COR-L47 (cell line): ENCODE measurements around the gene APOOL.
"Not testable (repeated sequence)": the region's sequence is repeated elsewhere in the genome, so short reads cannot be mapped to it uniquely, and the experiment has no call there.

ENCODE experiments used
- DNase-seq: peaks from one replicate; lab custom pipeline; 2025; lab: John Stamatoyannopoulos, UW

APOOL gene, protein sequence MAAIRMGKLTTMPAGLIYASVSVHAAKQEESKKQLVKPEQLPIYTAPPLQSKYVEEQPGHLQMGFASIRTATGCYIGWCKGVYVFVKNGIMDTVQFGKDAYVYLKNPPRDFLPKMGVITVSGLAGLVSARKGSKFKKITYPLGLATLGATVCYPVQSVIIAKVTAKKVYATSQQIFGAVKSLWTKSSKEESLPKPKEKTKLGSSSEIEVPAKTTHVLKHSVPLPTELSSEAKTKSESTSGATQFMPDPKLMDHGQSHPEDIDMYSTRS

DNA sequence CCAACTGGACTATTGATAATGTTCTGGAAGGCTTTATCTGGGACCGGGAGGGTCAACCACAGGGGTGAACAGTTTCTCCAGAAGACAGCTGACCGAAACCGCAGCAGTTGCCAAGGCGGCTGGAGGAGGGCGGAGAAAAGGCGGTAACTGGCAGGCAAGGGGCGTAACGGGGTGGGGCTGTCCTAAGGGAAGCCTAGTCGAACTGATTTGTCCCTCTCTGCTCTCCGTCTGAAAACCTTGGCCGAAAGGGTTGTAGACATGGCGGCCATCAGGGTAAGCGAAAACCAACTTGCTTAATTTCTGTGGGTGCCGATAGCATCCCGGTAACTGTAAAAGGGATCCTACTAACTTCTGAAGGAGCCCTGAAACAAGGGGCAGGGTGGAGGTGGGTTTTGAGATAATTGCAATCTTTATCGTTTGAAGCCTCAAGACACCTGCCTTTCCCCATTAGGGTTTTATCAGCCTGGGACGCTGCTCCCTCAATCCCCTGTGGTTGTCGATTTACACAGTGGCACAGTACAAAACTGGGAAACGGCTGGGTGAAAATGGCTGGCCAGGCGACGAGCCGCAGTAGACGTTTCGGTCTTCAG is at the start of gene APOOL:
APOOL (plus strand) TSS at position 223 of the 590 bp plus-strand sequence; CDS start at position 259, 36 bp downstream.
- peak; percentile 73 for DNase-seq

DNA sequence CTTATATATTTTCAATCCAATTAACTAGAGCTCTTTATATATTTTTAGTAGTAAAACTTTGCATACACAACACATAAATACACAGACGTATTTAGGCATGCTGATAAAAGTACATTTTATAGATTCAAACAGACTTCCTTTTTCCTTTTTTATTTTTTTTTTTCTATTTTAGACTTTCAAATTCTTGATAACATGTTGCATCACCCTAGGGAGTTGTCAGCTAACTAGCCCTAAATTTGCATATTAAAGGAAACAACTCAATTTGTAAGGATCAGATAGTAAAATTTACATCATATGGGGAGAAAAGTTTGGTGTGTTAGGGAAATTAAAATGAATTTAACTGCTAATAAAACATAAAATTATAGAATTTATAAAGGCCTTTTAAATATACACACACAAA is 47.4 kb upstream of the APOOL start:
- no peak for DNase-seq

DNA sequence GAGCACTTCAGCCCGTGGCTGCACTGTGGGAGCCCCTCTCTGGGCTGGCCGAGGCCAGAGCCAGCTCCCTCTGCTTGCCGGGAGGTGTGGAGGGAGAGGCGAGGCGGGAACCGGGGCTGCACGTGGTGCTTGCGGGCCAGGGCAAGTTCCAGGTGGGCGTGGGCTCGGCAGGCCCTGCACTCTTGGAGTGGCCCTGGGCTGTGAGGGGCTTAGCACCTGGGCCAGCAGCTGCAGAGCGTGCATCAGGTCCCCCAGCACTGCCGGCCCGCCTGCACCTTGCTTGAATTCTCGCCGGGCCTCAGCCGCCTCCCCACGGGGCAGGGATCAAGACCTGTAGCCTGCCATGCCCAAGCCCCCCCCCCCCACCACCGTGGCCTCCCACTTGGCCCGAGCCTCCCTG is 28.9 kb upstream of the APOOL start:
- no peak for DNase-seq

DNA sequence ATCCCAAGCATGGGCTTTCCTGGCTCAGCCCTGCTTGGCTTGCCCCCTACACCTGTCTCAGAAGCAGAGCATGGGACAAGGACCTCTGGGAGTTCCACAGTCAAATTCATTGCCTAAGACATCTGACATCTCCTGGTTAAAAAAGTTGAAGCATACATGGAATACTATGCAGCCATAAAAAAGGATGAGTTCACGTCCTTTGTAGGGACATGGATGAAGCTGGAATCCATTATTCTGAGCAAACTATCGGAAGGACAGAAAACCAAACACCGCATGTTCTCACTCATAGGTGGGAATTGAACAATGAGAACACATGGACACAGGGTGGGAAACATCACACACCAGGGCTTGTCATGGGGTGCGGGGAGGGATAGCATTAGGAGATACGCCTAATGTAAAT is 11.9 kb upstream of the APOOL start:
- not testable (repeated sequence) for DNase-seq

DNA sequence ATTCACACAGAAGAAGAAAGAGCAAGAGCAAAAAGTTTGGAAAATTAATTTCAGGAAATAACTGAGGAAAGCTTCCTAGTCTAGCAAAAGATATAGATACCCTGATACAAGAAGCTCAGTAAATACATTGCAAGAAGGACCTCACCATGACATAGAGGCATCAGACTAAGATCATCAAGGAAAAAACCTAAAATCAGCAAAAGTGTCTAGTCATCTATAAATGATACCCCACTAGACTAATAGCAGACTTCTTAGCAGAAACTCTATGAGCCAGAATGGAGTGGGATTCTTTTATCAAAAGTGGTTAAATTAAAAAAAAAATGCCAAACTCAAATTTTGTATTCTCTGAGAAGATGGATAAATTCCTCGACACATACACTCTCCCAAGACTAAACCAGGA is 10.5 kb upstream of the APOOL start:
- no peak for DNase-seq

DNA sequence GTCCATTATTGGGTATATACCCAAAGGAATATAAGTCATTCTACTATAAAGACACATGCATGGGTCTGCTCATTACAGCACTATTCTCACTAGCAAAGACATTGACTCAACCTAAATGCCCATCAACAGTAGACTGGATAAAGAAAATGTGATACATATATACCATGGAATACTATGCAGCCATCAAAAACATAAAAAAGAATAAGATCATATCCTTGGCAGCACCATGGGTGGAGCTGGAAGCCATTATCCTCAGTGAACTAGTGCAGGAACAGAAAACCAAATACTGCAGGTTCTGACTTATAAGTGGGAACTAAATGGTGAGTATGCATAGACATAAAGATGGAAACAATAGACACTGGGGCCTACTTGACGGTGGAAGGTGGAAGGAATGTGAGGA is 2.3 kb upstream of the APOOL start:
- DNase-seq: no peak

DNA sequence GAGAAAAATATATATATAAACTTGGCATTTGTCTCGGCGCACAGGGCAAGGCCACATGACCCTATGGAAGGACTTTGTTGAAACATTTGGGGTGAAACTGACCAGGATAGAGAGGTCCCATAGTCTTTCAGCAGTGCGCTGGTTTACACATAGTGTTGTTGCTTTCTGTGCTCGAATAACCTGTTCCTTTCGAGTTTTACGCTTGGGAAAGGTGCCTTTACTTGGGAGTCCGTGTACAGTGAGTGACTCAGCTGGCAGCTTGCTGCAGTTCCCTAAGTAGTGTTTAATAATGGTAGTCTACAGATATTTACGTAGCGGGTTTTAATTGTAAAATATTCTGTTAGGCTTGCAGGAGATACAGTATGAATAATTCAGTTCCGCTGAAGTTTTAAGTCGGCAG is 578 bp downstream of the APOOL start:
- DNase-seq: no peak

DNA sequence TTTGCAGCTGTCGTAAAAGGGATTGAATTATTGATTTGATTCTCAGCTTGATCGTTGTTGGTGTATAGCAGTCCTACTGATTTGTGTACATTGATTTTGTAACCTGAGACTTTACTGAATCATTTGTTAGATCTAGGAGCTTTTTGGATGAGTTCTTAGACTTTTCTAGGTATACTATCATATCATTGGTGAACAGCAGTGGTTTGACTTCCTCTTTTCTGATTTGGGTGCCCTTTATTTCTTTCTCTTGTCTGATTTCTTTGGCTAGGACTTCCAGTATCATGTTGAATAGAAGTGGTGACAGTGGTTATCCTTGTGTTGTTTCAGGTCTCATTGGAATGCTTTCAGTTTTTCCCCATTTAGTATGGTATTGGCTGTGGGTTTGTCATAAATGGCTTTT is 8.4 kb downstream of the APOOL start:
- no peak for DNase-seq

DNA sequence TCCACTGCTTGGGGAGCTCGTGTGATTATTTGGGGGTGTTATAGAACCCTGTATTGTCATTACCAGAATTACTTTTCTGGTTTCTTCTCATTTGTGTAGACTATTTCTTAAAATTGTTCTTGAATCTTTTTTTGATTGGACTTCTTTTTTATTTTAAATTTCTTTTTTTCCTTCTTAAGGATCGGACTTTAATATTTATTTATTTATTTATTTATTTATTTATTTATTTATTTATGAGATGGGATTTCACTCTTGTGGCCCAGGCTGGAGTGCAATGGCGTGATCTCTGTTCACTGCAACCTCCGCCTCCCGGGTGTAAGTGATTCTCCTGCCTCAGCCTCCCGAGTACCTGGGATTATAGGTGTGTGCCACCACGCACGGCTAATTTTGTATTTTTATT is 11.7 kb downstream of the APOOL start:
- not testable (repeated sequence) for DNase-seq

DNA sequence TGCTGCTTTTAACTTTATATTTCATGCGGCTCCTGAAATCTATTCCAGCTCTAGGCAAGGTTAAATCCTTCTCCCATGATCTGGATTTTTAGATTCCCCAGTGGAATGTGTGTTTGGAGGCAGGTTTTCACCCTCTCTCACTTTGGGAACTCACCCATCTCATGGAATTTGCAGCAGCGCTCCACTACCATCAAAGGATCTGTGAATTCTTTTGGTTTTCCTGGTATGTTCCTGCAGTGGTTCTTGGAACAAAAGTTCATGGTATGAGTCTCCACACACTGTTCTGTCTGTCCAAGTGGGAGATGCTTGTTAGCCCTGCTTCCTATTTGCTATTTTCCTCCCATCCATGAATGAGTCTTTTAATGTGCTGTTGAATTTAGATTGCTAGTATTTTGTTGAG is 14.0 kb downstream of the APOOL start:
- no peak for DNase-seq

DNA sequence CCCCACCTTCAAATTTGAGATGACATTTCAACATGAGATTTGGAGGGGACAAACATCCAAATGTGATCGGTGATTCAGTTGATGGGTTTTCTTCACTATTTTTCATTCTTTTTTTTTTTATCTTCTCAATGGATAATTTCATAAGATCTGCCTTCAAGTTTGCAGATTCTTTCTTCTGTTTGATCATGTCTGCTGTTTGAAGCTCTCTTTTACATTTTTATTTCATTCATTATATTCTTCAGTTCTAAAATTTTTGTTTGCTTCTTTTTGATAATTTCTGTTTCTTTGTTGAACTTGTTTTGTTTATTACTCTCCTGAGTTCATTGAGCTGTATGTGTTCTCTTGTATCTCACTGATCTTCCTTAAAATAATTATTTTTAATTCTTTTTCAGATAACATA is 14.8 kb downstream of the APOOL start:
- no peak for DNase-seq

DNA sequence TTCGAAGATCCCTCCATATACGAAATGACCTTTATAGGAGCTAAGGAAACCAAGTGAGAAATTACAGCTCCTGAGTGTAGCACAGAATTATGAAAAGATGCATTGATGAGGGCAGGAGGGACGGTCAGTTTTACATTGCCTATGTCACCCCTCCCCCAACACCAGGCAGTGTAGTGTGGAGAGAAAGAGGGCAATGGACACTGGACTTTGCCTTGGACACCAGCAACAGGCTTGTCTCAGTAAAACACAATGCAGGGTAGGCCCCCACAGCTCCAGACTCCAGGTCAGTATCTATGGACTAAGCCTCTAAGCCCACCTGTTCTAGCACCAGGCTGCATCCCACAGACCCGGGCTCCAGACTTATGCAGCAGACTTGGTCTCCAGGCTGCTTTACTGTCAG is 16.5 kb downstream of the APOOL start:
- DNase-seq: no peak

DNA sequence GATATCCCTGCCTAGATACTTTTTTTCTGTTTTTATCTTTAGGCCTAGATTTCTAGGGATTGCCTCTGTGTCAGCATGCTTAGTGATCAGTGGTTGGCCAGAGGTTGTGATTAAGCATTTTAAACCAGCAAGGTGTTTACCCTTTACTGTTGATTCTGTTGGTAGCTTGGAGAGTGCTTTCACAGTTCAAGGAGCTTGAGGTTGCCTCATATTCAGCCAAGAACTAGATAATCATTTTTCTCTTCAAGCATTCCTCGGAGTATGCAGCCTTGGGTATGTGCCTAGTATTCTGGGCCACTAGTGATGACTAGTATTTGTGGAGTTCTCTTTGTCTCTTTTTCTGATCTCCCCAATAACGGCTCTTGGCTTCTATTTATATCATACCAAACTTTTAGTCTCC is 20.4 kb downstream of the APOOL start:
- DNase-seq: no peak

DNA sequence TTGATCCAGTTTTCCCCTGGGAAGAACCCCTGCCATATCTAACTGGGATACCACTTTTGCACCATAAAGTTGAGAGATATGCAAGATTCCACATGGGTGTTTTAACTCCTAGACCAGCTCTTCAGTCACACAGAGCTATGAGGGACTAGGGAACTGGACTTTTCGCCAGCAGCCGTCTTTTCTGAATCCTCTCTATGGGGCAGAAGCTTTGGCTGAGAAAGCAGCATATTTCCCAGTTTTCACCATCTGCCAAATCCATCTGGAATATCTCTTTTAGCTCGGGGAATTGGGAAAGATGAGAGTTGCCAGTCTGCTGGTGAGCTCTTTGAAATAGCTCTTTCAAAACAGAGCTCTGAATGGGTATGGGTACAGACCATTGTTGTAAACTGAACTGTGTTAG is 20.9 kb downstream of the APOOL start:
- no peak for DNase-seq

DNA sequence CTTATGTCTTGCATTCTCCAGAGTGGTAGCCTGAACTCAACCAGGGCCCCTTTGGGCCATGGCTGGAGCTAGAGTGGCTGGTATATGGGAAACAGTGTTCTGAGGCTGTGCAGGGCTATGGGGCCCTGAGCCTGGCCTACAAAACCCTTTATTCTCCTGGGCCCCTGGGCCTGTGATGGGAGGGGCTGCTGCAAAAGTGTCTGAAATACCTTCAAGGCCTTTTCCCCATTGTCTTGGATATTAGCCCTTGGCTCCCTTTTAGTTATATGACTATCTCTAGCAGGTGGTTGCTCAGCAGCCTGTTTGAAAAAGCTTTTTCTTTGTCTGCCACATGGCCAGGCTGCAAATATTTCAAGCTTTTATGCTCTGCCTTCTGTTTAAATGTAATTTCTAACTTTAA is 22.5 kb downstream of the APOOL start:
- no peak for DNase-seq

DNA sequence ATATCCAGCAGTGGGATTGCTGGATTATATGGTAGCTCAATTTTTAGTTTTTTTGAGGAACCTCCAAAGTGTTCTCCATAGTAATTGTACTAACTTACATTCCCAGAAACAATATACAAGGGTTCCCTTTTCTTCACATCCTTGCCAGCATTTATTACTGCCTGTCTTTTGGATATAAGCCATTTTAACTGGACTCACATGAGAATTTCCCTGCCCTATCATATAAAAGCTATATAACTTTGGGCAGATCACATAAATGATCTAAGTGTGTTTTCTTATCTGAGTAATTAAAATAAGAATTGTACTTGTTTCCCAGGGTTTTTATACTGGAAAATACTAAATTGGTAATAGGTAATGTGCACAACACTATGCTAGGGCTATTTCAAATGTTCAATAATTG is 25.4 kb downstream of the APOOL start:
- DNase-seq: no peak

DNA sequence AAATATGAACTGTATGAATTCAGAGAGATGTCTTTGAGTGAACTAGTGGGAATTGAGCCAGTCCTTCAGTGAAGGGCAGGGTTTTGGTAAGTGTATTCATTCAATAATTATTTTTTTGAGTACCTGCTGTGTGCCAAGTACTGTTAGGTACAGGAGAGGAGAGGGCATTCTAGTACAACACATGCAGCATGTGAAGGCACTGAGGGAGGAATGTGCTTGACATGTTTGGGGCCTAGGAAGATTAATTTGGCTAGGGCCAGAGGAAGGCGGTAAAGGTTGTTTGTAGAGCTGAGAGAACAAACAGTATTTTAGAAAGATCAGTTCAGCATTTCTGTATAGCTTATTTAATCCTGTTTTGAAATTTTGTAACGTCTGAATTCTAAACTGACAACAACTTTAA is 27.8 kb downstream of the APOOL start:
- no peak for DNase-seq

DNA sequence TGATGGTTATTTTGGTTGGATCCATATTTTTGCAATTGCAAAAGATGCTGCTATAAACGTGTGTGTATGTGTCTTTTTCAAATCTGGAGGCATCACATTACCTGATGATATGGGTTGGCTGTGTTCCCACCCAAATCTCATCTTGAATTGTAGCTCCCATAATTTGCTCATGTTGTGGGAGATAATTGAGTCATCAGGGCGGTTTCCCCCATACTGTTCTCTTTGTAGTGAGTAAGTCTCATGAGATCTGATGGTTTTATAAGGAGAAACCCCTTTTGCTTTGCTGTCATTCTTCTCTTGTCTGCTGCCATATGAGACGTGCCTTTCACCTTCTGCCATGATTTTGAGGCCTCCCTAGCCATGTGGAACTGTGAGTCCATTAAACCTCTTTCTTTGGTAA is 33.4 kb downstream of the APOOL start:
- no peak for DNase-seq

DNA sequence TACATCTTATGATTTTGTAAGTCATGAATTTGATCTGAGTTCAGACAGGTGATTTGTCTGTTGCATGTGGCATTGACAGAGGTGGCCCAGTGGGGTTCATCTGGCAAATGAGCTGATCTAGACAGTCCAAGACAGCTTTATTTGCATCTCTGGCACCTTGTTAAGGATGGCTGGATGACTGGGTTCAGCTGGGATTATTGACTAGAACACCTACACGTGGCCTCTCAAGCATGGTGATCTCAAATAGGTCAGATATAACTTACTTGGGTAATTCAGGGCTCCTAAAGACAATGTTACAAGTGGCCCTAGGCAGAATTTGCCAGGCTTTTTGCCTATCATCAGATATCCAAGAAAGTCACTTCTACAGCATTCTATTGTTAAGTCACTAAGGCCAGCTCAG is 48.0 kb downstream of the APOOL start:
- DNase-seq: no peak

DNA sequence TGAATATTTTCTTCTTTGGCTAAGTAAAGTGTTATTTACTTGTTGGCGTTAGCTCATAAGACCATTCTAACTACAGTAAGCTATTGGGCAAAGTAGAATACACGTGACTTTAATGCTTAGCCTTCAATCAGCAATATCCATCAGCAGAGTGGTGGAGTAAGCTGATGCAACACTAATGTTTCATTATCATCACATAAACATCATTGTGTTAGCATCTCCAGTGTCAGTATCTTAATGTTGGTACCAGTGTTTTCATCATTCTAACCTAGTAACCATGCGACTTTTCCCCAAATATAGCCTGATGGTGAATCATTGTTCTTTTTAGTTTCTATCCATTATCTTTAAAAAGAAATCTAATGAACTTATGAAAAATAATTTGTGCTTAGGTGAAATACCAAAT is 48.5 kb downstream of the APOOL start:
- DNase-seq: no peak

DNA sequence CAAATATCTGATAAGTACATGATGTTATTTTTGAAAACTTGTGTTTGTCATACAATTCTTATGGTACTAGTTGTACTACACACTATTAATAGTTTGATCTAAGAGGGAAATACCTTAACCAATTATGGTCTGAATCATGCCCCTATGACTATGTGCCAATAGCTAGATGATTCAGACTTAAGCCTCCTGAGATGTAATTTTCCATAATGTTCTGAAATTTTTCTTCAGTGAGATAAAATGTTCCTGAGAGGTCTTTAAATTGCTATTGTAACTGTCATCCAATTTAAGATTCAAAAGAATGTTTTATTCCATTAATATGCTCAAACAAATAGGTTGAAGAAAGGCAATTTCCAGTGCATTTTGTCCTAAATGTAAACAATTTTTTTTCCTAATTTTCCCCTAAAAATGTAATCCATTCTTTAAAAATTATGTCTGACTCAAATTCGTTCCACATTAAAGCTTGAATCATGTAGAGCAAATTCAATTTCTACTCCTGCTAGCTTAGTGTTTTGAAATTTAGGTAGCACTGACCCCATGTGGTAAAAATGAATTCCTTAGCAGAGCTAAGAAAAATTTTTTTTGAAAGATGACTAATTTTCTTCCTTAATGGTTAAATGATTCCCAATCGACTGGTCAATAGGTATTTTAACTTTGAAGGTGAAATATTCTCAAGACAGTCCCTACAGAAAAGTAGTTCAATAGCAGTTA is 49.1 kb downstream of the APOOL start:
- DNase-seq: no peak

DNA sequence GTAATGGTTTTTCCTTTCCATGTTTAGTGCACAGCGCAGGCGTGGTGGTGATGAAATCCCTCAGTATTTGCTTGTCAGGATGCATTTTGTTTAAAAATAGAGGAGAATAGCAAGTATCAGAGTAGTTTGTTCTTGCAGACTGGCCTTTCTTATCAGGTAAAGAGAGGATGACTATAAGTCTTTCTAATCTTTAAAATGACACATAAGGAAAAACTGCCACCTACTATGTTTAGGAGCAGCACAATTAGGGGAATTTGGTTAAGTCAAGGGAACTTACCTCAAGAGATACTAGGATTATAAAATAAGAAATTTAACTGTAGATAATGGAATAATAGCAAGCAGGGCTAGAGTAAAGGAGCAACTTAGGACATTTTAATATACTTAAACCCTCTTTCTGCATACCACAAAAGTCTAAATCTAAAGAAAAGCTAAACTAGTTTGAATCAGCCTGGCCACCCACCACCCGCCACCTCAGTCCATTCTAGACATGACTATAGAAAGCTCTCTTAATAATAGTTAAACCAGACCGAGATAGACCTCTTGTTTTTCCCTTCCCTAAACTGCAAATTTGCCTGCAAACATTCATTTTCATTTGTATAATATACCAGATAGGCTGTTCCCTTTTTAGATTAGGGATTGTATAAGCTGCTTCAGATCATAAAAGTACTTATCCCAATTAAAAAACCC is 62.0 kb downstream of the APOOL start:
- no peak for DNase-seq

DNA sequence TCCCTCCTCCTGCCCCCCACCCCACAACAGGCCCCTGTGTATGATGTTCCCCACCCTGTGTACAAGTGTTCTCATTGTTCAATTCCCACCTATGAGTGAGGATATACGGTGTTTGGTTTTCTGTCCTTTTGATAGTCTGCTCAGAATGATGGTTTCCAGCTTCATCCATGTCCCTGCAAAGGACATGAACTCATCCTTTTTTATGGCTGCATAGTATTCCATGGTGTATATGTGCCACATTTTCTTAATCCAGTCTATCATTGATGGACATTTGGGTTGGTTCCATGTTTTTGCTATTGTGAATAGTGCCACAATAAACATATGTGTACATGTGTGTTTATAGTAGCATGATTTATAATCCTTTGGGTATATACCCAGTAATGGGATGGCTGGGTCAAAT is 73.6 kb downstream of the APOOL start:
- DNase-seq: not testable (repeated sequence)
